NCI-H1694 treated with DMSO at 0.1 percent for 48 hours (cell line): Measurements from ENCODE around the gene HSPA5.
A peak's percentile ranks its signal among the peaks of the same experiment; 100 is the strongest.
"Not testable (repeated sequence)": the region's sequence is repeated elsewhere in the genome, so short reads cannot be mapped to it uniquely, and the experiment has no call there.

ENCODE experiments used
- DNase-seq: peaks from one replicate; lab custom pipeline; 2025; lab: John Stamatoyannopoulos, UW

HSPA5 gene

DNA sequence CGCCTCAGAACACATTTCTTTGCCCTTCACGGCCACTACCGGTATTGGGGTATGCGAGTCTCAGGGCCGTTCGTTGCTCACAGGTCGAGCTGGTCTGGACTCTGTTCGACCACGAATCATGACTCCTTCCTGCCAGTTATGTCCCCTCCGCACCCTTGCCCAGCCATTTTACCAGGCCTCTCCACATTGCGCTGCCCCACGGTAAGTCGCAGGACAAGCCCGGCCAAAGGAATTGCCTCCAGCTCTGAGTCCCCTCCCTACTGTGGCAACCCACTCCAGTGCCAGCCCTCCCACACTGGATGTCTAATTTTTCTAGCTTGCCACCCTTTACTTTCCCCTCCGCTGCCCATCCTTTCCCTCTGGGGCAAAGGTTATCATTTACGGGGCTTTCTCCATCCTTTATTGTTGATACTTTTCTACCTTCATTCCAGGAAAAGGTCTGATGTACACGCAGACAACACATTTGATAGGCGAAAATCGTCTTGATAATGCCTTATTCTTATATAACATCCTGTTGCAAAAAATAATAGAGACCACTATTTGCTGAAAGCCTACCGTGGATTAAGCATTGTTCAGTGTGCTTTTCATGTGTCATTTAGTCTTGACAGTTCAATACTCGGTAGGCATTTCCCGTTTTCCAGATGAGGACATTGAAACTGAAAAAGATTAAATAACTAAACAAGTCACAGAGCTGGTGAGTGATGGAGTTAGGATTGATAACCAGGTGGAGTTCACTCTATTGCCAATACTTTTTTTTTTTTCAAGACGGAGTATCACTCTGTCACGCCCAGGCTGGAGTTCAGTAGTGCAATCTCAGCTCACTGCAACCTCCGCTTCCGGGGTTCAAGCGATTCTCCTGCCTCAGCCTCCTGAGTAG is 958 bp upstream of the HSPA5 start:
- no peak for DNase-seq

DNA sequence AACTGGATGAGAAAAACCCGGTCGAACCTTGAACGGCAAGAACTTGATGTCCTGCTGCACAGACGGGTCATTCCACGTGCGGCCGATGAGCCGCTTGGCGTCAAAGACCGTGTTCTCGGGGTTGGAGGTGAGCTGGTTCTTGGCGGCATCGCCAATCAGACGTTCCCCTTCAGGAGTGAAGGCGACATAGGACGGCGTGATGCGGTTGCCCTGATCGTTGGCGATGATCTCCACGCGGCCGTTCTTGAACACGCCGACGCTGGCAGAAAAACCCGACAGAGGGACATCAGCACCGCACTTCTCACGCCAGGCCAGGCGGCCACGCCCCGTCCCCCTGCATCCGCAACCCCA is 519 bp downstream of the HSPA5 start:
- DNase-seq, result no peak

- DNase-seq, result no peak
Measured at GRCh38 chr9:125239631-125240597, 1.2 kb downstream of the HSPA5 start.

DNA sequence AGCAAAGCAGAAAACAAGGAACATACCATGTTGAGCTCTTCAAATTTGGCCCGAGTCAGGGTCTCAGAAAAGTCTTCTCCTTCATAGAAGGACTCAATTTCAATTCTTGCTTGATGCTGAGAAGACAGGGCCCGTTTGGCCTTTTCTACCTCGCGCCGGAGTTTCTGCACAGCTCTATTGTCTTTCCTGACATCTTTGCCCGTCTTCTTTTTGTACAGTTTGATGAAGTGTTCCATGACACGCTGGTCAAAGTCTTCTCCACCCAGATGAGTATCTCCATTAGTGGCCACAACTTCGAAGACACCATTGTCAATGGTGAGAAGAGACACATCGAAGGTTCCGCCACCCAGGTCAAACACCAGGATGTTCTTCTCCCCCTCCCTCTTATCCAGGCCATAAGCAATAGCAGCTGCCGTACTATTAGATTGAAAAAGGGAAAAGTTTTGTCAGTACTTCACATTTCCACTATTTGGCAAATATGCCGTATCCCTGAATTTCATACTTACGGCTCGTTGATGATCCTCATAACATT is 2.2 kb downstream of the HSPA5 start:
- DNase-seq, result no peak

- DNase-seq, result no peak
Measured at GRCh38 chr9:125238127-125238914, 2.8 kb downstream of the HSPA5 start.

GRCh38 chr9:125236520-125237159 is 4.5 kb downstream of the HSPA5 start:
- not testable (repeated sequence) for DNase-seq

- DNase-seq, result no peak
Measured at GRCh38 chr9:125235804-125236519, 5.2 kb downstream of the HSPA5 start.

DNA sequence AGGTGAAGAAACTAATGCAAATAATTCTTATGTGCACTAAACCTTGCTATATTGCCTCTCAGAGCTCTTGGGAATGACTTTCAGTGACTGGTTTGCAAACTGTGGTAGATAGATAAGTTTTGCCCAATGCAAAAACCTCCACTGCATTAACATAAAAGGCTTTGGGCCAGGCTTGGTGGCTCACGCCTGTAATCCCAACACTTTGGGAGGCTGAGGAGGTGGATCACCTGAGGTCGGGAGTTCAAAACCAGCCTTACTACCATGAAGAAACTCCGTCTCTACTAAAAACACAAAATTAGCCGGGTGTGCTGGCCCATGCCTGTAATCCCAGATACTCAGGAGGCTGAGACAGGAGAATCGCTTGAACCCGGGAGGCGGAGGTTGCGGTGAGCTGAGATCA is 7.0 kb downstream of the HSPA5 start:
- DNase-seq, result not testable (repeated sequence)

DNA sequence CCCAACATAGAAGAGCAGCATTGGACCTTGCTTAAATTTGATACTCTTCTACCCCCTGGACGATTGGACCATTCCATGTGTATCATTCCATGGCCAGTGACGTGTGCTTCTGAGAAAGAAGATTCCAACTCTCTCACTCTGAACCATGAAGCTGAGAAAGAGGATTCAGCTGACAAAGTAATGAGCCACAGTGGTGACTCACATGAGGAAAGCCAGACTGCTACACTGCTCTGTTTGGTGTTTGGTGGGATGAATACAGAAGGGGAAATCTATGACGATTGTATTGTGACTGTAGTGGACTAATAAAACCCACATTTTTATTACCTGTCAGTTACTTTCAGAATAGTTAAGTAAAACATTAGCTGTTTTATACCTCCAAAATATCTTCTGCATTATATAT is 7.5 kb downstream of the HSPA5 start:
- no peak for DNase-seq

GRCh38 chr9:125227761-125228160 is 13.4 kb downstream of the HSPA5 start:
- no peak for DNase-seq

- not testable (repeated sequence) for DNase-seq
Measured at GRCh38 chr9:125224858-125225257, 16.3 kb downstream of the HSPA5 start.

- no peak for DNase-seq
Measured at GRCh38 chr9:125218621-125219020, 22.5 kb downstream of the HSPA5 start.

- no peak for DNase-seq
Measured at GRCh38 chr9:125214186-125214585, 27.0 kb downstream of the HSPA5 start.

- no peak for DNase-seq
Measured at GRCh38 chr9:125204477-125204876, 36.7 kb downstream of the HSPA5 start.

- DNase-seq, result peak; percentile 26
Measured at GRCh38 chr9:125202846-125203618, 38.1 kb downstream of the HSPA5 start.

DNA sequence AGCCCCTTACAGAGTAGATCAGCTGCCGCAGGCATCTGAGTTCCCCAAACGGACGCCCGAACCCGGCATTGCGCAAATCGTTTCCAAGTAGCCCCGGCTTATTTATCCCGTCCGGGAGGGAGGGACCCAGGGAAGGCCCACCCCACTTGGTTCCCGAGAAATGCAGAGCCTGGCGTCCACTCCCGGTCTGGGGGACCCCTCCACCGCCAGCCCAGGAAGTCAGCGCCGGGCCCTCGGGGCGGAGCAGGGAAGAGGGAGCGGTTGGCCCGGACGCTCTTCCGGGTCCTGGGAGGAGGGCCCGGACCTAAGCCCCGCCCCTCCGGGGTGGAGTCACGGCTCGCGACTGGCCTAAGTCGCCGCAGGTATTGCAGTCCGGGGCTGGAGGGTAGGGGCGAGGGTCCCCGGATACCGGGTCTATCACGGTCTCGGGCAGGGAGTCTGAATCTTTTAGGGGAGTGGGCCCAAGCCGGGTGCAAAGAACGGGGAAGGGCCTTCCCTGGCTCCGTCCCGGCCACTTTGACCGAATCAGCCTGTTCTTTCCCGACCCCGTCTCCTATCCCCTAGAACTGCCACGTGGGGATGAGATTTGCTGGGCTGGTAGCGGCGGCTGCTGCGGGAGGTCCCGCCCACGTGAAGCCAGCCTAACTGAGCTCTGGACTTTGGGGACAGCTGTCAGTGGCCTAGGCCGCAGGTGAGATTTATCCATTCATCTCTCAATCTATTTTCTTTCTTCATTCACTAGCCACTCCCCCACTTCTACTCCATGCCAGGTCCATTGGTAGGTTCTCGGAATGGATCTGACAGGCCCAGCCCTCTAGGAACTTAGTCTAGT is 40.7 kb downstream of the HSPA5 start, which contains the start of gene RABEPK:
RABEPK (plus strand) TSS at position 327 of the 832 bp plus-strand sequence. CDS start 2,472 bp downstream, outside the sequence.
- DNase-seq, result peak; percentile 79

DNA sequence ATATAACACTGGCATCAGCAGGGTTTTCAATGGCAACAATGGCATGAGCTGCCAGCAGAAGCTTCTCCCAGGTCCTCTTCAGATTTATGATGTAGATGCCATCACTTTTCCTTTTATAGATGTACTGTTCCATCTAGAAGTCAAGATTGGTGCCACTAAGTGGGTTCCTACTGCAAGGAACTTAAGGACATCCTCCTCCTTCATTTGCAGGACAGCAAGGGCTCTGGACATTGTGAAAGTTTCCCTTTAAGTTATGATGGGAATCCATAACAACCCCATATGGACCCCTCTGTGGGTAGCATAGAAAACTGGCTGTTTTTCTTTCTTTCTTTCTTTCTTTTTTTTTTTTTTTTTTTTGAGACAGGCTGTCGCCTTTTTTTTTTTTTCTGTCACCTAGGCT is 45.6 kb downstream of the HSPA5 start:
- not testable (repeated sequence) for DNase-seq

- DNase-seq, result not testable (repeated sequence)
Measured at GRCh38 chr9:125194466-125194865, 46.7 kb downstream of the HSPA5 start.

DNA sequence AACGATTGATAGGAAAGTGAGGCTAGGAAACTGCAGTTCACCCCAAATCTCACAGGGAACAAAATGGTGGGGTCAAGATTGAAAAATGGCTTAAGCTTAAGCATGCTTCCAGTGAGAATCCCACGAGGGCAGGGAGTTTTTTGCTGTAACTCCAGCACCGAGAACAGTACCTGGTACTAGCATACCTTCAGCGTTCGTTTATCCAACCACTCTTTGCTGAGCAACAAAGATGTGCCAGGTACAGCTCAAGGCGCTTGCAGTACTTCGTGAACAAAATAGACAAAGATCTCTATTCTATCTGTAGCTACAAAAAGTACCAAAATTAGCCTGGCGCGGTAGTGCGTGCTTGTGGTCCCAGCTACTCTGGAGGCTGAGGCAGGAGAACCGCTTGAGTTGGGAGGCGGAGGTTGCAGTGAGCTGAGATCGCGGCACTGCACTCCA is 50.8 kb downstream of the HSPA5 start:
- no peak for DNase-seq
